ENCODE results near the gene CCDC136.

Gene CCDC136

GRCh38 chr7:128788446-128789412, 3.0 kb upstream of the CCDC136 start:
- TF ChIP-seq CTCF (IDR thresholded peaks at IDR 0.05; ENCODE audit: extremely low read depth, missing control alignments) = no peak
- DNase-seq (ENCODE audit: low spot score) = no peak

GRCh38 chr7:128790315-128791041, 1.3 kb upstream of the CCDC136 start:
- peak; percentile 34 for DNase-seq (ENCODE audit: low spot score)
- TF ChIP-seq CTCF (IDR thresholded peaks at IDR 0.05; ENCODE audit: extremely low read depth, missing control alignments) = no peak

- TF ChIP-seq CTCF (IDR thresholded peaks at IDR 0.05; ENCODE audit: extremely low read depth, missing control alignments) = no peak
- no peak for DNase-seq (ENCODE audit: low spot score)
These were observed 182 bp downstream of the CCDC136 start for GRCh38 chr7:128791972-128792327.

GRCh38 chr7:128792471-128793180, 858 bp downstream of the CCDC136 start:
- DNase-seq (ENCODE audit: low spot score) = no peak
- TF ChIP-seq CTCF (IDR thresholded peaks at IDR 0.05; ENCODE audit: extremely low read depth, missing control alignments) = no peak

- DNase-seq (ENCODE audit: low spot score) = no peak
- TF ChIP-seq CTCF (IDR thresholded peaks at IDR 0.05; ENCODE audit: extremely low read depth, missing control alignments) = no peak
These were observed 1.4 kb downstream of the CCDC136 start for GRCh38 chr7:128793181-128793547.

- peak; percentile 55 for DNase-seq (ENCODE audit: low spot score)
- peak; percentile 15 for TF ChIP-seq CTCF (IDR thresholded peaks at IDR 0.05; ENCODE audit: extremely low read depth, missing control alignments)
These were observed 2.3 kb downstream of the CCDC136 start for GRCh38 chr7:128794020-128794419.

All from GM20000 (cell line).